DOHH2 (cell line): ENCODE results near the gene FXYD6.

Source experiments
- CTCF ChIP-seq: fragments of 200-600 bp; sonication (generic); IDR thresholded peaks from one replicate; pipeline ENCODE4 v1.5.1; 2014; ENCODE audit warnings: antibody characterized with exemption, mild to moderate bottlenecking, low read depth, low read length; ENCODE audit not compliant: poor library complexity, severe bottlenecking
- EZH2phosphoT487 ChIP-seq: fragments of 200-600 bp; sonication (generic); IDR thresholded peaks from 2 replicates; pipeline ENCODE4 v1.6.1; 2017; ENCODE audit warnings: borderline replicate concordance, mild to moderate bottlenecking, antibody characterized with exemption, low read length, moderate library complexity, mixed read lengths

GRCh38 chr11:117873828-117874125, 2.7 kb downstream of the FXYD6 start:
- no peak for TF ChIP-seq CTCF
- TF ChIP-seq EZH2phosphoT487, result no peak
